Retinal pigment epithelial cell (primary cell): Measurements from ENCODE around the gene SORCS2.

ENCODE experiments used
- DNase-seq: peaks from one replicate; pipeline ENCODE4 v3.0.0-alpha.2; 2010; ENCODE audit warnings: low read depth
- H3K4me3 ChIP-seq: 2 replicates; pipeline ENCODE4 v1.5.1; 2011; ENCODE audit warnings: mild to moderate bottlenecking, low read length, control low read depth, moderate library complexity
- CTCF ChIP-seq: conservative IDR thresholded peaks from 2 replicates; pipeline ENCODE4 v1.5.1; 2011; ENCODE audit warnings: low read depth, low read length, control low read depth, inconsistent platforms

SORCS2 gene

GRCh38 chr4:7424553-7425111 is 232.3 kb downstream of the SORCS2 start:
- TF ChIP-seq CTCF, result no peak
- H3K4me3 ChIP-seq, result no peak overlapping the region
- no peak for DNase-seq

- no peak for DNase-seq
- H3K4me3 ChIP-seq, result no peak overlapping the region
- no peak for TF ChIP-seq CTCF
These were observed 232.8 kb downstream of the SORCS2 start for GRCh38 chr4:7425124-7425523.

- TF ChIP-seq CTCF, result no peak
- no peak for DNase-seq
- H3K4me3 ChIP-seq, result no peak overlapping the region
These were observed 233.5 kb downstream of the SORCS2 start for GRCh38 chr4:7425591-7426468.

- H3K4me3 ChIP-seq, result no peak overlapping the region
- no peak for TF ChIP-seq CTCF
- no peak for DNase-seq
These were observed 234.3 kb downstream of the SORCS2 start for GRCh38 chr4:7426525-7427171.

GRCh38 chr4:7427361-7427760 is 235.0 kb downstream of the SORCS2 start:
- DNase-seq, result no peak

GRCh38 chr4:7427831-7428260 is 235.5 kb downstream of the SORCS2 start:
- H3K4me3 ChIP-seq, result no peak overlapping the region
- no peak for TF ChIP-seq CTCF
- DNase-seq, result no peak

More at GRCh38 chr4:7427361-7427760, 235.0 kb downstream of the SORCS2 start:
- TF ChIP-seq CTCF, result no peak
- no peak overlapping the region for H3K4me3 ChIP-seq
